Endothelial cell of umbilical vein (primary cell): ENCODE measurements around the gene RIC8A.

ENCODE experiments used
- FOS ChIP-seq: IDR thresholded peaks from 2 replicates; pipeline ENCODE4 v1.6.1; 2011; ENCODE audit warnings: mild to moderate bottlenecking, low read length, moderate library complexity, borderline replicate concordance; ENCODE audit not compliant: insufficient read depth
- JUN ChIP-seq: IDR thresholded peaks from 2 replicates; pipeline ENCODE4 v1.6.1; 2011; ENCODE audit warnings: borderline replicate concordance, low read depth; ENCODE audit not compliant: insufficient read length, insufficient read depth
- MAX ChIP-seq: IDR thresholded peaks from 2 replicates; pipeline ENCODE4 v1.6.1; 2011; ENCODE audit not compliant: insufficient read depth, insufficient read length
- POLR2AphosphoS5 ChIP-seq: IDR thresholded peaks from 2 replicates; pipeline ENCODE4 v1.6.1; 2012; ENCODE audit warnings: low read depth, mild to moderate bottlenecking, control low read depth, low read length, moderate library complexity; ENCODE audit not compliant: insufficient read depth
- TF ChIP-seq, protein P1 (sequence below), 2 donors: IDR thresholded peaks; 1 replicate in 1 of 2; 2 replicates in 1 of 2; pipeline ENCODE4 v1.5.1; 2011; ENCODE audit warnings: low read length in 2 of 2, mild to moderate bottlenecking in 2 of 2, moderate library complexity in 2 of 2, control low read depth in 1 of 2, inconsistent platforms in 1 of 2, low read depth in 1 of 2; ENCODE audit not compliant: insufficient read depth in 1 of 2; ENCODE audit errors: extremely low read depth in 1 of 2

DNA sequence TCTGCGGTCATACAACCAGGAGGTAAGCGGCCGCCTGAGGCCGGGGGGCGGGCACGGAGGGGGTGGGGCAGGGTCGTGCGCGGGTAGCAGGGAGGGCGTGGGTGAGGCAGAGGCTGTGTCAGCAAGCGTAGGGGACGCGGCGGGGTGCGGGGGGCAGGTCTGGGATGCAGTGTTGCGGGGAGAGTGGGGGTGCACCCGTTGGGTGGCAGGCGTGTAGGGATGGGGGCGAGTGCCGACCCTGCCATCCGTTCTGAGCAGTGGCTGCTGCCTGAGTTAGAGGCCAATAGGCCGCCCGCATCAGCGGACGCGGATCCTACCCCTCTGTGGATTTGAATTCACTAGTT lies 1.4 kb downstream of the RIC8A start:
- TF ChIP-seq MAX = no peak
- TF ChIP-seq, protein P1, sequence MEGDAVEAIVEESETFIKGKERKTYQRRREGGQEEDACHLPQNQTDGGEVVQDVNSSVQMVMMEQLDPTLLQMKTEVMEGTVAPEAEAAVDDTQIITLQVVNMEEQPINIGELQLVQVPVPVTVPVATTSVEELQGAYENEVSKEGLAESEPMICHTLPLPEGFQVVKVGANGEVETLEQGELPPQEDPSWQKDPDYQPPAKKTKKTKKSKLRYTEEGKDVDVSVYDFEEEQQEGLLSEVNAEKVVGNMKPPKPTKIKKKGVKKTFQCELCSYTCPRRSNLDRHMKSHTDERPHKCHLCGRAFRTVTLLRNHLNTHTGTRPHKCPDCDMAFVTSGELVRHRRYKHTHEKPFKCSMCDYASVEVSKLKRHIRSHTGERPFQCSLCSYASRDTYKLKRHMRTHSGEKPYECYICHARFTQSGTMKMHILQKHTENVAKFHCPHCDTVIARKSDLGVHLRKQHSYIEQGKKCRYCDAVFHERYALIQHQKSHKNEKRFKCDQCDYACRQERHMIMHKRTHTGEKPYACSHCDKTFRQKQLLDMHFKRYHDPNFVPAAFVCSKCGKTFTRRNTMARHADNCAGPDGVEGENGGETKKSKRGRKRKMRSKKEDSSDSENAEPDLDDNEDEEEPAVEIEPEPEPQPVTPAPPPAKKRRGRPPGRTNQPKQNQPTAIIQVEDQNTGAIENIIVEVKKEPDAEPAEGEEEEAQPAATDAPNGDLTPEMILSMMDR (IDR thresholded peaks at IDR 0.05; ENCODE audit: extremely low read depth in 1 of 2, insufficient read depth in 1 of 2, low read depth in 1 of 2, low read length in 2 of 2) = no peak
- TF ChIP-seq FOS = no peak
- TF ChIP-seq JUN = no peak
- TF ChIP-seq POLR2AphosphoS5 = no peak
